HepG2 (cell line): ENCODE data around the gene MTCL1. TPM values are rescaled to one million over a fixed set of nuclear protein-coding genes. Genes with fewer than 3 reads are reported as not detected.

Experiments
- DNMT1 ChIP-seq: sonication (generic); formaldehyde crosslinking; IDR thresholded peaks from 2 replicates; pipeline ENCODE4 v1.5.1; 2020; ENCODE audit warnings: mild to moderate bottlenecking, missing genetic modification reagents
- FOXO1 ChIP-seq: sonication (generic); formaldehyde crosslinking; IDR thresholded peaks from 2 replicates; pipeline ENCODE4 v1.4.0; 2020; ENCODE audit warnings: missing genetic modification reagents
- JUN ChIP-seq: sonication (generic); formaldehyde crosslinking; IDR thresholded peaks from 2 replicates; pipeline ENCODE4 v1.4.0; 2020; ENCODE audit warnings: mild to moderate bottlenecking, missing genetic modification reagents
- KDM5A ChIP-seq: fragments of 200-600 bp; sonication (generic); IDR thresholded peaks from 2 replicates; pipeline ENCODE4 v1.7.0; 2018; ENCODE audit warnings: antibody characterized with exemption, mild to moderate bottlenecking, low read length, borderline replicate concordance
- RFX3 ChIP-seq: IDR thresholded peaks from 2 replicates; pipeline ENCODE4 v1.6.1; 2016; ENCODE audit warnings: missing biosample characterization, missing genetic modification reagents
- SNAPC4 ChIP-seq: sonication (generic); formaldehyde crosslinking; IDR thresholded peaks from 2 replicates; pipeline ENCODE4 v1.4.0; 2020; ENCODE audit warnings: mild to moderate bottlenecking, missing genetic modification reagents
- SNRNP70 ChIP-seq: fragments of 200-400 bp; formaldehyde crosslinking; IDR thresholded peaks from 2 replicates; pipeline ENCODE4 v1.6.1; 2017; ENCODE audit warnings: mild to moderate bottlenecking, low read depth, low read length, moderate library complexity
- ZFP37 ChIP-seq: sonication (generic); formaldehyde crosslinking; IDR thresholded peaks from 2 replicates; pipeline ENCODE4 v1.4.0; 2020; ENCODE audit warnings: missing genetic modification reagents, borderline replicate concordance
- ZFP82 ChIP-seq: sonication (generic); formaldehyde crosslinking; IDR thresholded peaks from 2 replicates; pipeline ENCODE4 v1.5.1; 2020; ENCODE audit warnings: mild to moderate bottlenecking, missing genetic modification reagents, borderline replicate concordance
- ZFX ChIP-seq: sonication (generic); formaldehyde crosslinking; IDR thresholded peaks from 2 replicates; pipeline ENCODE4 v1.4.0; 2020; ENCODE audit warnings: mild to moderate bottlenecking, low read depth, missing genetic modification reagents, moderate library complexity
- ZNF292 ChIP-seq: sonication (generic); formaldehyde crosslinking; IDR thresholded peaks from 2 replicates; pipeline ENCODE4 v1.8.1; 2022; ENCODE audit warnings: mild to moderate bottlenecking, low read depth, missing genetic modification reagents, borderline replicate concordance
- ZNF468 ChIP-seq: sonication (generic); formaldehyde crosslinking; IDR thresholded peaks from 2 replicates; pipeline ENCODE4 v1.8.0; 2022; ENCODE audit warnings: mild to moderate bottlenecking, moderate library complexity, missing genetic modification reagents
- polyA plus RNA-seq, 8 experiments: library from polyadenylated mRNA; depleted of rRNA in 3 of 8; stranded (reverse) in 7 of 8; unstranded in 1 of 8; fragments of >200 nt; fragmentation: Illumina TruSeq in 4 of 8; extraction: Trizol in 4 of 8; gene quantifications; 2 replicates each; pipeline versions ENCODE4 v1.2.1 to v1.2.3, GENCODE V29; 2011 to 2016; ENCODE audit warnings: low read depth in 4 of 8, missing spikeins in 1 of 8, mixed read lengths in 1 of 8; ENCODE audit not compliant: insufficient read depth in 1 of 8
- total RNA-seq, 5 experiments: library from RNA; depleted of rRNA; stranded (reverse); fragments of >200 nt; fragmentation: Illumina TruSeq; extraction: Trizol; gene quantifications; 2 replicates each; pipeline ENCODE4 v1.2.3, GENCODE V29; 2016; ENCODE audit warnings: low read depth in 1 of 5
- TF ChIP-seq, protein P1 (sequence below): sonication (generic); formaldehyde crosslinking; IDR thresholded peaks from 2 replicates; pipeline ENCODE4 v1.4.0; 2020; ENCODE audit warnings: missing genetic modification reagents
- TF ChIP-seq, protein P2 (sequence below): sonication (generic); formaldehyde crosslinking; IDR thresholded peaks from 2 replicates; pipeline ENCODE4 v1.5.0; 2020; ENCODE audit warnings: missing genetic modification reagents
- TF ChIP-seq, protein P3 (sequence below), 2 experiments: sonication (generic) in 1 of 2; formaldehyde crosslinking in 1 of 2; IDR thresholded peaks; 2 replicates each; pipeline versions ENCODE4 v1.6.1 to v1.9.0; 2014 to 2022; ENCODE audit warnings: antibody characterized with exemption in 1 of 2, borderline replicate concordance in 1 of 2, inconsistent platforms in 1 of 2, low read depth in 1 of 2, missing genetic modification reagents in 1 of 2

MTCL1 gene
- total and polyA plus RNA-seq, 2 of the 13 experiments (the other 11 are each of a cell fraction or from before 2014, with no cell fraction given), result 3.1 to 3.2 TPM

DNA sequence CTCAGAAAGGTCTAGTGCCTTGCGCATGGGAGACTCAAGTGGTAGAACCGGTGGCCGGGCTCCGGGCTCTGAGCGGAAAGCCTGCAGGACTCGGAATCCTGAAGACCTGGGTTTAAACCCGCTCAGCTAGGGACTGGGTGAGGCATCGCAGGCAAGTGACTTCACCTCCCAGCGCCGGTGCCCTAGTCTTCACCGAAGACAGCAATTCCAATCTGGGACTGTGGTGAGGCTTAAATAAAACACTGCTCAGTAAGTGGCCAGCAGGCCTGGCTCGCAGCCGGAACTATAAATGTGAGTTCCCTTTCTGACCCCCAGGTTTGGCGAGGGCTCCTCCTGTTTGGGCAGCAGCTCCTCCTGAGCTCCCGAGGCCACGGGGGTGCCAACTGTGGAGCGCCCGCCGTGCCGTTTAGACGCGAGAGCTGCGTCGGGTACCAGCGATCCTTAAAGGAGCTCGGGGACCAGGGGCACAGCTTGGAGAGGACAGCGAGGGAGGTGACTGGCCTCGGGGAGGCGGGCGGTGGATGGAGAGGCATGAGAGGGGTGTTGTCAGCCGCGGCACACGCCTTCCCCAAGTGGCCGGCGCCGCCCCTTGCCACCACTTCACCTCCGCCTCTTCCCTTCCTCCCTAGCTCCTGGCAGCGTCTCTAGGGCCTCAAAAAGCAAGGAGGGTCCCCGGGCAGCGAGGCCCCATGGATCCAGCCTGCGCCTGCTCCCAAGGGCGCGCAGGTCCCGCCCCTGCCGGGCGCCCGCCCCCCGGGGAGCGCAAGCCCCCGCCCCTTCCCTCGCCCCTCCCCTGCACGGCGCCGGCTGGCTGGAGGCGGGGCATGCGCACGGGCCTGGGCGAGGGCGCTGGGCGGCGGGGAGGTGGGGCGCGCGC is 757 bp upstream of the MTCL1 start (continued):
- TF ChIP-seq, protein P1, sequence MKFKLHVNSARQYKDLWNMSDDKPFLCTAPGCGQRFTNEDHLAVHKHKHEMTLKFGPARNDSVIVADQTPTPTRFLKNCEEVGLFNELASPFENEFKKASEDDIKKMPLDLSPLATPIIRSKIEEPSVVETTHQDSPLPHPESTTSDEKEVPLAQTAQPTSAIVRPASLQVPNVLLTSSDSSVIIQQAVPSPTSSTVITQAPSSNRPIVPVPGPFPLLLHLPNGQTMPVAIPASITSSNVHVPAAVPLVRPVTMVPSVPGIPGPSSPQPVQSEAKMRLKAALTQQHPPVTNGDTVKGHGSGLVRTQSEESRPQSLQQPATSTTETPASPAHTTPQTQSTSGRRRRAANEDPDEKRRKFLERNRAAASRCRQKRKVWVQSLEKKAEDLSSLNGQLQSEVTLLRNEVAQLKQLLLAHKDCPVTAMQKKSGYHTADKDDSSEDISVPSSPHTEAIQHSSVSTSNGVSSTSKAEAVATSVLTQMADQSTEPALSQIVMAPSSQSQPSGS (CRISPR knock-in tag), result no peak
- no peak for TF ChIP-seq SNAPC4 (CRISPR knock-in tag)
- no peak for TF ChIP-seq KDM5A
- no peak for TF ChIP-seq ZNF292 (CRISPR knock-in tag)
- 0 out of 2 replicates have a peak, but pooled peaks have one; percentile 13 for TF ChIP-seq ZFX
- TF ChIP-seq ZNF468 (CRISPR knock-in tag), result no peak
- TF ChIP-seq ZFP82 (CRISPR knock-in tag), result no peak
- TF ChIP-seq, protein P2, sequence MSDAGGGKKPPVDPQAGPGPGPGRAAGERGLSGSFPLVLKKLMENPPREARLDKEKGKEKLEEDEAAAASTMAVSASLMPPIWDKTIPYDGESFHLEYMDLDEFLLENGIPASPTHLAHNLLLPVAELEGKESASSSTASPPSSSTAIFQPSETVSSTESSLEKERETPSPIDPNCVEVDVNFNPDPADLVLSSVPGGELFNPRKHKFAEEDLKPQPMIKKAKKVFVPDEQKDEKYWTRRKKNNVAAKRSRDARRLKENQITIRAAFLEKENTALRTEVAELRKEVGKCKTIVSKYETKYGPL, result no peak
- no peak for TF ChIP-seq RFX3
- TF ChIP-seq SNRNP70, result no peak
- TF ChIP-seq, protein P3, sequence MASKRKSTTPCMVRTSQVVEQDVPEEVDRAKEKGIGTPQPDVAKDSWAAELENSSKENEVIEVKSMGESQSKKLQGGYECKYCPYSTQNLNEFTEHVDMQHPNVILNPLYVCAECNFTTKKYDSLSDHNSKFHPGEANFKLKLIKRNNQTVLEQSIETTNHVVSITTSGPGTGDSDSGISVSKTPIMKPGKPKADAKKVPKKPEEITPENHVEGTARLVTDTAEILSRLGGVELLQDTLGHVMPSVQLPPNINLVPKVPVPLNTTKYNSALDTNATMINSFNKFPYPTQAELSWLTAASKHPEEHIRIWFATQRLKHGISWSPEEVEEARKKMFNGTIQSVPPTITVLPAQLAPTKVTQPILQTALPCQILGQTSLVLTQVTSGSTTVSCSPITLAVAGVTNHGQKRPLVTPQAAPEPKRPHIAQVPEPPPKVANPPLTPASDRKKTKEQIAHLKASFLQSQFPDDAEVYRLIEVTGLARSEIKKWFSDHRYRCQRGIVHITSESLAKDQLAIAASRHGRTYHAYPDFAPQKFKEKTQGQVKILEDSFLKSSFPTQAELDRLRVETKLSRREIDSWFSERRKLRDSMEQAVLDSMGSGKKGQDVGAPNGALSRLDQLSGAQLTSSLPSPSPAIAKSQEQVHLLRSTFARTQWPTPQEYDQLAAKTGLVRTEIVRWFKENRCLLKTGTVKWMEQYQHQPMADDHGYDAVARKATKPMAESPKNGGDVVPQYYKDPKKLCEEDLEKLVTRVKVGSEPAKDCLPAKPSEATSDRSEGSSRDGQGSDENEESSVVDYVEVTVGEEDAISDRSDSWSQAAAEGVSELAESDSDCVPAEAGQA (IDR thresholded peaks at IDR 0.05; ENCODE audit: low read depth), result no peak
- TF ChIP-seq, protein P3 (CRISPR knock-in tag; IDR thresholded peaks at IDR 0.05; ENCODE audit: borderline replicate concordance), result no peak
- TF ChIP-seq DNMT1 (CRISPR knock-in tag), result no peak
- no peak for TF ChIP-seq JUN
- no peak for TF ChIP-seq FOXO1
- TF ChIP-seq ZFP37 (CRISPR knock-in tag), result no peak
